Neural cell (in vitro differentiated cells): ENCODE measurements around the gene PRTN3.

Experiments
- EP300 ChIP-seq: fragments of 450-650 bp; conservative IDR thresholded peaks from 2 replicates; pipeline ENCODE4 v1.6.1; 2014; ENCODE audit warnings: antibody characterized with exemption, mild to moderate bottlenecking, moderate library complexity; ENCODE audit not compliant: poor library complexity, severe bottlenecking
- TAF1 ChIP-seq: IDR thresholded peaks from 2 replicates; pipeline ENCODE4 v1.6.1; 2012; ENCODE audit warnings: low read depth
- TF ChIP-seq, protein P1 (sequence below): fragments of 450-650 bp; IDR thresholded peaks from 2 replicates; pipeline ENCODE4 v1.5.1; 2014; ENCODE audit warnings: antibody characterized with exemption, mild to moderate bottlenecking, moderate library complexity; ENCODE audit not compliant: poor library complexity, severe bottlenecking

DNA sequence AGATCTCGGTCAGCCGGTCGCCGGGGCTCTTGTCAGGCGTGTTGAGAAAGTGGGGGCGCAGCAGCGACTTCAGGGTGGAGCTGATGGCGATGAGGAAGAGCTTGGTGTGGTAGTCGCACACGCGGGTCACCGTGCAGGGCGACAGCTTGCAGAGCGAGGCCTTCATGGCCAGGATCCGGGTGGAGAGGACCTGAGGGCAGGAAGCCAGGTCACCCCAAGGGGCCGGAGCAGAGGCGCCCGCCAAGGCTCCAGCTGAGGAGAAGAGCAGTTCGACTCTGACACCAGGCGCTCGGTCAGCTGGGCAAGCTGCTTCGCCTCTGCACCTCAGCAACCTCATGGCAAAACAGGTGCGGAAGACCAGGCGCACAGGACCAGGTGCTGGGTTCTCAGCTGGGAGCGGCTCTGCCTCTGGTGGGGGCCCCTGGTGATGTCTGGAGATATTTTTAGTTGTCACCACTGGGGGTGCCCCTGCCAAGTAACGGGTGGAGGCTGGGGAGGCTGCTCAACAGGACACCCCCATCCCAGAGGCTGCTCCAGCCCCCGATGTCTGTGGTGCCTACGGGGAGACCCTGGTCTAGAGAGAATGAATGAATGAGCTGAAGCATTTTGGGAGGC, 34.6 kb downstream of the PRTN3 start:
- TF ChIP-seq EP300 (no peak), TAF1 (no peak)
- TF ChIP-seq, protein P1, sequence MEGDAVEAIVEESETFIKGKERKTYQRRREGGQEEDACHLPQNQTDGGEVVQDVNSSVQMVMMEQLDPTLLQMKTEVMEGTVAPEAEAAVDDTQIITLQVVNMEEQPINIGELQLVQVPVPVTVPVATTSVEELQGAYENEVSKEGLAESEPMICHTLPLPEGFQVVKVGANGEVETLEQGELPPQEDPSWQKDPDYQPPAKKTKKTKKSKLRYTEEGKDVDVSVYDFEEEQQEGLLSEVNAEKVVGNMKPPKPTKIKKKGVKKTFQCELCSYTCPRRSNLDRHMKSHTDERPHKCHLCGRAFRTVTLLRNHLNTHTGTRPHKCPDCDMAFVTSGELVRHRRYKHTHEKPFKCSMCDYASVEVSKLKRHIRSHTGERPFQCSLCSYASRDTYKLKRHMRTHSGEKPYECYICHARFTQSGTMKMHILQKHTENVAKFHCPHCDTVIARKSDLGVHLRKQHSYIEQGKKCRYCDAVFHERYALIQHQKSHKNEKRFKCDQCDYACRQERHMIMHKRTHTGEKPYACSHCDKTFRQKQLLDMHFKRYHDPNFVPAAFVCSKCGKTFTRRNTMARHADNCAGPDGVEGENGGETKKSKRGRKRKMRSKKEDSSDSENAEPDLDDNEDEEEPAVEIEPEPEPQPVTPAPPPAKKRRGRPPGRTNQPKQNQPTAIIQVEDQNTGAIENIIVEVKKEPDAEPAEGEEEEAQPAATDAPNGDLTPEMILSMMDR: no peak
